HEK293 (cell line): Measurements from ENCODE around the gene AKAP9.

Experiments
- CTCF ChIA-PET: fragments of 350-600 bp; formaldehyde crosslinking; extraction: SDS; loops from one replicate; lab custom pipeline; 2021; ENCODE audit warnings: antibody characterized with exemption; lab: Yijun Ruan, JAX
- POLR2A ChIA-PET: fragments of 300-600 bp; formaldehyde crosslinking; extraction: SDS; loops from one replicate; lab custom pipeline; 2020; ENCODE audit warnings: antibody characterized with exemption, inconsistent platforms; lab: Yijun Ruan, JAX
- H3K27ac ChIP-seq: fragments of 200-500 bp; sonication (Bioruptor generic); 2 replicates; pipeline ENCODE4 v1.5.1; 2014; ENCODE audit warnings: low read depth, low read length, control low read depth, inconsistent platforms; ENCODE audit errors: extremely low read depth
- H3K36me3 ChIP-seq, 2 experiments: fragments of 200-500 bp in 1 of 2; sonication (Bioruptor generic) in 1 of 2; 1 replicate in 1 of 2; 2 replicates in 1 of 2; pipeline ENCODE4 v1.5.1; 2014 to 2017; ENCODE audit warnings: inconsistent platforms in 2 of 2, low read length in 2 of 2; ENCODE audit not compliant: control insufficient read depth in 2 of 2, insufficient read depth in 1 of 2
- H3K4me1 ChIP-seq: fragments of 200-500 bp; sonication (Bioruptor generic); 2 replicates; pipeline ENCODE4 v1.5.1; 2014; ENCODE audit warnings: mild to moderate bottlenecking, low read length, inconsistent platforms; ENCODE audit not compliant: control insufficient read depth, insufficient read depth
- H3K4me3 ChIP-seq: 2 replicates; pipeline ENCODE4 v1.5.1; 2011; ENCODE audit warnings: low read depth, mild to moderate bottlenecking, control low read depth, low read length, moderate library complexity
- H3K9me3 ChIP-seq: fragments of 200-500 bp; sonication (Bioruptor generic); 2 replicates; pipeline ENCODE4 v1.5.1; 2014; ENCODE audit warnings: low read depth, low read length, inconsistent platforms; ENCODE audit not compliant: control insufficient read depth, insufficient read depth
- GLIS2 ChIP-seq: fragments of 450-650 bp; formaldehyde crosslinking; IDR thresholded peaks from 2 replicates; pipeline ENCODE4 v1.5.1; 2016; ENCODE audit warnings: missing biosample characterization, missing genetic modification characterization
- KLF10 ChIP-seq: fragments of 450-650 bp; IDR thresholded peaks from 2 replicates; pipeline ENCODE4 v1.5.1; 2018; ENCODE audit warnings: missing biosample characterization, mild to moderate bottlenecking, missing genetic modification characterization
- PRDM1 ChIP-seq: fragments of 450-650 bp; formaldehyde crosslinking; IDR thresholded peaks from 2 replicates; pipeline ENCODE4; 2016; ENCODE audit warnings: missing biosample characterization, missing genetic modification characterization
- RBAK ChIP-seq: fragments of 450-650 bp; formaldehyde crosslinking; IDR thresholded peaks from 2 replicates; pipeline ENCODE4 v1.5.1; 2016; ENCODE audit warnings: missing biosample characterization, missing genetic modification characterization
- REPIN1 ChIP-seq: fragments of 450-650 bp; formaldehyde crosslinking; IDR thresholded peaks from 2 replicates; pipeline ENCODE4 v1.5.1; 2017; ENCODE audit warnings: missing biosample characterization, missing genetic modification characterization, low read depth
- ZBTB17 ChIP-seq: fragments of 450-650 bp; formaldehyde crosslinking; IDR thresholded peaks from 2 replicates; pipeline ENCODE4 v1.5.1; 2016; ENCODE audit warnings: missing biosample characterization, missing genetic modification characterization
- ZBTB7A ChIP-seq: fragments of 450-650 bp; formaldehyde crosslinking; IDR thresholded peaks from 2 replicates; pipeline ENCODE4 v1.5.1; 2016; ENCODE audit warnings: low read depth, missing biosample characterization, missing genetic modification characterization
- ZFP3 ChIP-seq: fragments of 450-650 bp; formaldehyde crosslinking; IDR thresholded peaks from 2 replicates; pipeline ENCODE4 v1.5.1; 2016; ENCODE audit warnings: low read depth, missing biosample characterization, missing genetic modification characterization
- ZNF121 ChIP-seq: fragments of 450-650 bp; formaldehyde crosslinking; IDR thresholded peaks from 2 replicates; pipeline ENCODE4 v1.5.1; 2016; ENCODE audit warnings: missing biosample characterization, missing genetic modification characterization
- ZNF146 ChIP-seq: fragments of 450-650 bp; formaldehyde crosslinking; IDR thresholded peaks from 2 replicates; pipeline ENCODE4 v1.5.1; 2016; ENCODE audit warnings: missing biosample characterization, missing genetic modification characterization
- ZNF341 ChIP-seq: fragments of 450-650 bp; formaldehyde crosslinking; IDR thresholded peaks from 2 replicates; pipeline ENCODE4; 2016; ENCODE audit warnings: low read depth, missing biosample characterization, missing genetic modification characterization
- ZNF362 ChIP-seq: fragments of 450-650 bp; formaldehyde crosslinking; IDR thresholded peaks from 2 replicates; pipeline ENCODE4 v1.5.1; 2016; ENCODE audit warnings: missing biosample characterization, missing genetic modification characterization
- ZNF37A ChIP-seq: fragments of 450-650 bp; IDR thresholded peaks from 2 replicates; pipeline ENCODE4 v1.5.1; 2018; ENCODE audit warnings: missing biosample characterization, missing genetic modification characterization
- ZNF521 ChIP-seq: fragments of 450-650 bp; formaldehyde crosslinking; IDR thresholded peaks from 2 replicates; pipeline ENCODE4 v1.5.1; 2017; ENCODE audit warnings: missing biosample characterization, mild to moderate bottlenecking, missing genetic modification characterization
- ZNF585B ChIP-seq: fragments of 450-650 bp; formaldehyde crosslinking; IDR thresholded peaks from 2 replicates; pipeline ENCODE4 v1.5.1; 2016; ENCODE audit warnings: missing biosample characterization, missing genetic modification characterization
- ZNF596 ChIP-seq: fragments of 450-650 bp; IDR thresholded peaks from 2 replicates; pipeline ENCODE4 v1.5.0; 2018; ENCODE audit warnings: missing biosample characterization, mild to moderate bottlenecking, missing genetic modification characterization, moderate library complexity
- ZNF610 ChIP-seq: fragments of 450-650 bp; formaldehyde crosslinking; IDR thresholded peaks from 2 replicates; pipeline ENCODE4 v1.5.1; 2016; ENCODE audit warnings: missing biosample characterization, missing genetic modification characterization, borderline replicate concordance
- ZNF629 ChIP-seq: fragments of 450-650 bp; formaldehyde crosslinking; IDR thresholded peaks from 2 replicates; pipeline ENCODE4 v1.5.1; 2017; ENCODE audit warnings: missing biosample characterization, missing genetic modification characterization
- ZNF654 ChIP-seq: fragments of 450-650 bp; formaldehyde crosslinking; IDR thresholded peaks from 2 replicates; pipeline ENCODE4 v1.5.1; 2016; ENCODE audit warnings: low read depth, missing biosample characterization, missing genetic modification characterization
- ZNF658 ChIP-seq: fragments of 450-650 bp; formaldehyde crosslinking; IDR thresholded peaks from 2 replicates; pipeline ENCODE4; 2016; ENCODE audit warnings: missing biosample characterization, missing genetic modification characterization
- ZNF792 ChIP-seq: fragments of 450-650 bp; formaldehyde crosslinking; IDR thresholded peaks from 2 replicates; pipeline ENCODE4 v1.5.1; 2016; ENCODE audit warnings: missing biosample characterization, missing genetic modification characterization
- ZXDB ChIP-seq: fragments of 450-650 bp; formaldehyde crosslinking; IDR thresholded peaks from 2 replicates; pipeline ENCODE4 v1.5.1; 2016; ENCODE audit warnings: missing biosample characterization, missing genetic modification characterization
- TF ChIP-seq, protein P1 (sequence below): fragments of 450-650 bp; formaldehyde crosslinking; conservative IDR thresholded peaks from 2 replicates; pipeline ENCODE4 v1.5.1; 2016; ENCODE audit warnings: low read depth, missing biosample characterization, missing genetic modification characterization
- TF ChIP-seq, protein P2 (sequence below): fragments of 450-650 bp; formaldehyde crosslinking; IDR thresholded peaks from 2 replicates; pipeline ENCODE4 v1.5.1; 2016; ENCODE audit warnings: missing biosample characterization, missing genetic modification characterization
- TF ChIP-seq, protein P3 (sequence below): fragments of 450-650 bp; formaldehyde crosslinking; IDR thresholded peaks from 2 replicates; pipeline ENCODE4 v1.5.1; 2016; ENCODE audit warnings: missing biosample characterization, missing genetic modification characterization, low read depth
- TF ChIP-seq, protein P4 (sequence below): fragments of 450-650 bp; formaldehyde crosslinking; IDR thresholded peaks from 2 replicates; pipeline ENCODE4 v1.5.1; 2016; ENCODE audit warnings: missing biosample characterization, missing genetic modification characterization

Gene AKAP9

GRCh38 chr7:92092210-92092609, 151.5 kb downstream of the AKAP9 start (continued):
- TF ChIP-seq, protein P1, sequence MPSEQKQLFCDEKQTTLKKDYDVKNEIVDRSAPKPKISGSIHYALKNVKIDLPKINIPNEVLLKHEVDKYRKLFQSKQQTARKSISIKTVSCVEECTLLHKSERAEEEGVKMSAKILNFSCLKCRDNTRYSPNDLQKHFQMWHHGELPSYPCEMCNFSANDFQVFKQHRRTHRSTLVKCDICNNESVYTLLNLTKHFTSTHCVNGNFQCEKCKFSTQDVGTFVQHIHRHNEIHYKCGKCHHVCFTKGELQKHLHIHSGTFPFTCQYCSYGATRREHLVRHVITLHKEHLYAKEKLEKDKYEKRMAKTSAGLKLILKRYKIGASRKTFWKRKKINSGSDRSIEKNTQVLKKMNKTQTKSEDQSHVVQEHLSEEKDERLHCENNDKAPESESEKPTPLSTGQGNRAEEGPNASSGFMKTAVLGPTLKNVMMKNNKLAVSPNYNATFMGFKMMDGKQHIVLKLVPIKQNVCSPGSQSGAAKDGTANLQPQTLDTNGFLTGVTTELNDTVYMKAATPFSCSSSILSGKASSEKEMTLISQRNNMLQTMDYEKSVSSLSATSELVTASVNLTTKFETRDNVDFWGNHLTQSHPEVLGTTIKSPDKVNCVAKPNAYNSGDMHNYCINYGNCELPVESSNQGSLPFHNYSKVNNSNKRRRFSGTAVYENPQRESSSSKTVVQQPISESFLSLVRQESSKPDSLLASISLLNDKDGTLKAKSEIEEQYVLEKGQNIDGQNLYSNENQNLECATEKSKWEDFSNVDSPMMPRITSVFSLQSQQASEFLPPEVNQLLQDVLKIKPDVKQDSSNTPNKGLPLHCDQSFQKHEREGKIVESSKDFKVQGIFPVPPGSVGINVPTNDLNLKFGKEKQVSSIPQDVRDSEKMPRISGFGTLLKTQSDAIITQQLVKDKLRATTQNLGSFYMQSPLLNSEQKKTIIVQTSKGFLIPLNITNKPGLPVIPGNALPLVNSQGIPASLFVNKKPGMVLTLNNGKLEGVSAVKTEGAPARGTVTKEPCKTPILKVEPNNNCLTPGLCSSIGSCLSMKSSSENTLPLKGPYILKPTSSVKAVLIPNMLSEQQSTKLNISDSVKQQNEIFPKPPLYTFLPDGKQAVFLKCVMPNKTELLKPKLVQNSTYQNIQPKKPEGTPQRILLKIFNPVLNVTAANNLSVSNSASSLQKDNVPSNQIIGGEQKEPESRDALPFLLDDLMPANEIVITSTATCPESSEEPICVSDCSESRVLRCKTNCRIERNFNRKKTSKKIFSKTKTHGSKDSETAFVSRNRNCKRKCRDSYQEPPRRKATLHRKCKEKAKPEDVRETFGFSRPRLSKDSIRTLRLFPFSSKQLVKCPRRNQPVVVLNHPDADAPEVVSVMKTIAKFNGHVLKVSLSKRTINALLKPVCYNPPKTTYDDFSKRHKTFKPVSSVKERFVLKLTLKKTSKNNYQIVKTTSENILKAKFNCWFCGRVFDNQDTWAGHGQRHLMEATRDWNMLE (tag by site-specific recombination): no peak
- TF ChIP-seq ZNF596 (tag by site-specific recombination): no peak
- no peak for TF ChIP-seq REPIN1 (tag by site-specific recombination)
- no peak for TF ChIP-seq ZNF37A (tag by site-specific recombination)
- TF ChIP-seq ZNF658 (tag by site-specific recombination): no peak
- TF ChIP-seq, protein P2, sequence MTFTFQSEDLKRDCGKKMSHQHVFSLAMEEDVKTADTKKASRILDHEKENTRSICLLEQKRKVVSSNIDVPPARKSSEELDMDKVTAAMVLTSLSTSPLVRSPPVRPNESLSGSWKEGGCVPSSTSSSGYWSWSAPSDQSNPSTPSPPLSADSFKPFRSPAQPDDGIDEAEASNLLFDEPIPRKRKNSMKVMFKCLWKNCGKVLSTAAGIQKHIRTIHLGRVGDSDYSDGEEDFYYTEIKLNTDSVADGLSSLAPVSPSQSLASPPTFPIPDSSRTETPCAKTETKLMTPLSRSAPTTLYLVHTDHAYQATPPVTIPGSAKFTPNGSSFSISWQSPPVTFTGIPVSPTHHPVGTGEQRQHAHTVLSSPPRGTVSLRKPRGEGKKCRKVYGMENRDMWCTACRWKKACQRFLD (tag by site-specific recombination): no peak
- TF ChIP-seq ZXDB (tag by site-specific recombination): no peak
- TF ChIP-seq ZBTB7A (tag by site-specific recombination): no peak
- no peak for TF ChIP-seq ZNF146
- no peak for TF ChIP-seq ZNF629
- no peak for TF ChIP-seq GLIS2 (tag by site-specific recombination)
- no peak for TF ChIP-seq ZNF610 (tag by site-specific recombination)

GRCh38 chr7:92095380-92095779, 154.7 kb downstream of the AKAP9 start:
- no peak overlapping the region for H3K27ac ChIP-seq
- no peak overlapping the region for H3K4me3 ChIP-seq
- no peaks in the 10 kb centered on the region for H3K9me3 ChIP-seq
- ChIA-PET POLR2A (no interaction called here), CTCF (no interaction called here)
- H3K36me3 ChIP-seq: peaks cover 36 to 62% of the 10 kb centered on the region in 2 experiments
- TF ChIP-seq ZNF654 (tag by site-specific recombination) (no peak), ZNF121 (tag by site-specific recombination) (no peak), ZNF341 (no peak), ZNF792 (no peak), ZBTB7A (tag by site-specific recombination) (no peak), KLF10 (tag by site-specific recombination) (no peak), ZNF521 (no peak)
- H3K4me1 ChIP-seq: no peaks in the 10 kb centered on the region

GRCh38 chr7:92100534-92100933, 159.9 kb downstream of the AKAP9 start:
- POLR2A ChIA-PET: no interaction called here
- Histone ChIP-seq H3K4me3 (no peak overlapping the region), H3K27ac (no peak overlapping the region), H3K36me3 (peaks cover 48 to 61% of the 10 kb centered on the region in 2 experiments), H3K9me3 (no peaks in the 10 kb centered on the region), H3K4me1 (no peaks in the 10 kb centered on the region)
- CTCF ChIA-PET: no interaction called here
- no peak for TF ChIP-seq ZFP3 (tag by site-specific recombination)
- TF ChIP-seq ZNF362 (tag by site-specific recombination): no peak
- no peak for TF ChIP-seq ZBTB7A (tag by site-specific recombination)
- no peak for TF ChIP-seq ZNF585B (tag by site-specific recombination)
- no peak for TF ChIP-seq PRDM1
- no peak for TF ChIP-seq ZBTB17 (tag by site-specific recombination)
- TF ChIP-seq, protein P3, sequence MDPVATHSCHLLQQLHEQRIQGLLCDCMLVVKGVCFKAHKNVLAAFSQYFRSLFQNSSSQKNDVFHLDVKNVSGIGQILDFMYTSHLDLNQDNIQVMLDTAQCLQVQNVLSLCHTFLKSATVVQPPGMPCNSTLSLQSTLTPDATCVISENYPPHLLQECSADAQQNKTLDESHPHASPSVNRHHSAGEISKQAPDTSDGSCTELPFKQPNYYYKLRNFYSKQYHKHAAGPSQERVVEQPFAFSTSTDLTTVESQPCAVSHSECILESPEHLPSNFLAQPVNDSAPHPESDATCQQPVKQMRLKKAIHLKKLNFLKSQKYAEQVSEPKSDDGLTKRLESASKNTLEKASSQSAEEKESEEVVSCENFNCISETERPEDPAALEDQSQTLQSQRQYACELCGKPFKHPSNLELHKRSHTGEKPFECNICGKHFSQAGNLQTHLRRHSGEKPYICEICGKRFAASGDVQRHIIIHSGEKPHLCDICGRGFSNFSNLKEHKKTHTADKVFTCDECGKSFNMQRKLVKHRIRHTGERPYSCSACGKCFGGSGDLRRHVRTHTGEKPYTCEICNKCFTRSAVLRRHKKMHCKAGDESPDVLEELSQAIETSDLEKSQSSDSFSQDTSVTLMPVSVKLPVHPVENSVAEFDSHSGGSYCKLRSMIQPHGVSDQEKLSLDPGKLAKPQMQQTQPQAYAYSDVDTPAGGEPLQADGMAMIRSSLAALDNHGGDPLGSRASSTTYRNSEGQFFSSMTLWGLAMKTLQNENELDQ (tag by site-specific recombination): no peak
- TF ChIP-seq, protein P4, sequence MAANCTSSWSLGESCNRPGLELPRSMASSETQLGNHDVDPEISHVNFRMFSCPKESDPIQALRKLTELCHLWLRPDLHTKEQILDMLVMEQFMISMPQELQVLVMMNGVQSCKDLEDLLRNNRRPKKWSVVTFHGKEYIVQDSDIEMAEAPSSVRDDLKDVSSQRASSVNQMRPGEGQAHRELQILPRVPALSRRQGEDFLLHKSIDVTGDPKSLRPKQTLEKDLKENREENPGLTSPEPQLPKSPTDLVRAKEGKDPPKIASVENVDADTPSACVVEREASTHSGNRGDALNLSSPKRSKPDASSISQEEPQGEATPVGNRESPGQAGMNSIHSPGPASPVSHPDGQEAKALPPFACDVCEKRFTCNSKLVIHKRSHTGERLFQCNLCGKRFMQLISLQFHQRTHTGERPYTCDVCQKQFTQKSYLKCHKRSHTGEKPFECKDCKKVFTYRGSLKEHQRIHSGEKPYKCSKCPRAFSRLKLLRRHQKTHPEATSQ: no peak
- no peak for TF ChIP-seq RBAK
